AG09309 (cell line): Measurements from ENCODE around the gene LRRC18.

Experiments used
- DNase-seq: peaks from one replicate; pipeline ENCODE4 v3.0.0-alpha.2; 2010; ENCODE audit warnings: low read depth
- H3K4me3 ChIP-seq: 2 replicates; pipeline ENCODE4 v1.5.1; 2011; ENCODE audit warnings: mild to moderate bottlenecking, low read depth, low read length, moderate library complexity; ENCODE audit not compliant: control insufficient read depth
- CTCF ChIP-seq: IDR thresholded peaks from 2 replicates; pipeline ENCODE4 v1.5.1; 2011; ENCODE audit warnings: mild to moderate bottlenecking, low read depth, low read length, inconsistent platforms; ENCODE audit not compliant: insufficient read depth, control insufficient read depth; ENCODE audit errors: missing control alignments

Gene LRRC18

DNA sequence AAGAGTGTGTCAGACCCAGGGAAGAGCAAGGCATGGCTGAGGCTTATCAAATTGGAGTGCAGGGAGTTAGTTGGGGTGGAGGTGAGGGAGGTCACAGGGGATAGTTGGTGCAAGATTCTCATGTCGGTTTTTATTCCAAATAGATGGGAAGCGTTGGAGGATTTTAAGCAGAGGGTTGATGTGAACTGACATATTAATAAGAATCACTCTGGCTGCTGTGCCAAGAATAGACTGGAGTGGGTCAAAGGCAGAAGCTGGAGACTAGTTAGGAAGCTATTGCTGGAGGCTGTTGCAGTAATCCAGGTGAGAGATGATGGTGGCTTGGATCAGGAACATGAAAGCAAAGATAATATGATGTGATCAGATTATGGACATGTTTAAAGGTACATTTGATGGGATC lies 36.5 kb downstream of the LRRC18 start:
- no peak for TF ChIP-seq CTCF
- DNase-seq, result no peak
- H3K4me3 ChIP-seq, result no peak overlapping the region

- DNase-seq, result no peak
- no peak overlapping the region for H3K4me3 ChIP-seq
- no peak for TF ChIP-seq CTCF
Observed at GRCh38 chr10:48902096-48902495, 37.5 kb downstream of the LRRC18 start.

- TF ChIP-seq CTCF, result no peak
- no peak for DNase-seq
- H3K4me3 ChIP-seq, result no peak overlapping the region
Observed at GRCh38 chr10:48901319-48901718, 38.3 kb downstream of the LRRC18 start.

DNA sequence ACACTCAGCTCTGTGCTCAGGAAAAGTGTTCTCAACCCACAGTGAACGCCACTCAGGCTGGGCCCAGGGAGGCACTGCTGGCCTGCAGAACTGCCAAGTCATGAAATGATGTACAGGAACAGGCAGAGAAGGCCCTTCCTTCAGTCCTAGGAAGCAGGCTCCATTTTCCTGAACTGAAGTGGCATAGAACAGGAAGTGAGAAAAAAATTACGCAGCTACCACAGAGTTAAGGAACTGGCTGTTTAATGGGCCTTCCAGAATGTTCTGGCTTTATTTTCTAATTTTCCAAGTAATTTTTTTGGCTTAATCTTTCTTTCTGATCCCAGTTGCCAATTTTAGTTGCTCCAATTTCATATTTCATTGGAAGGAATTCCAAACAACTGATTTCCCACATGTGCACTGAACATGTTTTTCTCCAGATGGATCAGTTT lies 39.3 kb downstream of the LRRC18 start:
- DNase-seq, result no peak
- H3K4me3 ChIP-seq, result no peak overlapping the region
- TF ChIP-seq CTCF, result no peak

- no peak for TF ChIP-seq CTCF
- H3K4me3 ChIP-seq, result no peak overlapping the region
- no peak for DNase-seq
Observed at GRCh38 chr10:48899781-48900180, 39.9 kb downstream of the LRRC18 start.

- no peak overlapping the region for H3K4me3 ChIP-seq
- DNase-seq, result no peak
- no peak for TF ChIP-seq CTCF
Observed at GRCh38 chr10:48898426-48898825, 41.2 kb downstream of the LRRC18 start.

DNA sequence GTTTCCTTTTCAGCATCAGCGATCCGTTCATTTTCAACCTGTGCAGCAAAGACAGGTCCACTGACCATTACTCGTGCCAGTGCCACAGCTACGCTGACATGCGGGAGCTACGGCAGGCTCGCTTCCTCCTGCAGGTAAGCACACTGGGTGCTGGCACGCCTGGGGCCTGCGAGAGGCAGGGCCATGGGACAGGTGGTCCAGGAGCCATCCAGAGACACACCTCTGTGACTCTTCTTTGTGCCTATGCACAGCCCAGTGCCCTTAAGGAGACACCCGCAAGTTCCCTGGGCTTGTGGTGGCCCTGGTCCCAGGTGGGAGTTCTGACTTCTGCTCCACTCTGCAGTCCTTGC lies 42.2 kb downstream of the LRRC18 start:
- no peak overlapping the region for H3K4me3 ChIP-seq
- DNase-seq, result no peak
- TF ChIP-seq CTCF, result no peak
